SJSA1 (cell line): ENCODE measurements around the gene PRLHR. TPM values are rescaled to one million over a fixed set of nuclear protein-coding genes. Genes with fewer than 3 reads are reported as not detected.
"Not testable (repeated sequence)": the region's sequence is repeated elsewhere in the genome, so short reads cannot be mapped to it uniquely, and the experiment has no call there.

Experiments
- DNase-seq, 2 experiments: peaks; one replicate each; pipeline ENCODE4 v3.0.0-alpha.2; 2015 to 2020; ENCODE audit warnings: low spot score in 2 of 2, low read depth in 1 of 2
- H3K27ac ChIP-seq: fragments of 250-450 bp; sonication (Bioruptor Pico); 2 replicates; pipeline ENCODE4 v1.5.1; 2020; ENCODE audit warnings: mild to moderate bottlenecking, moderate library complexity
- H3K27me3 ChIP-seq: fragments of 250-450 bp; sonication (Bioruptor Pico); replicated peaks from 2 replicates; pipeline ENCODE4 v1.5.1; 2020; ENCODE audit warnings: mild to moderate bottlenecking, moderate library complexity
- H3K36me3 ChIP-seq: fragments of 250-450 bp; sonication (Bioruptor Pico); 2 replicates; pipeline ENCODE4 v1.5.1; 2020; ENCODE audit warnings: mild to moderate bottlenecking
- H3K4me1 ChIP-seq: fragments of 250-450 bp; sonication (Bioruptor Pico); replicated peaks from 2 replicates; pipeline ENCODE4 v1.6.1; 2021; ENCODE audit warnings: mild to moderate bottlenecking
- H3K4me3 ChIP-seq: fragments of 250-450 bp; sonication (Bioruptor Pico); 2 replicates; pipeline ENCODE4 v1.5.1; 2020; ENCODE audit warnings: mild to moderate bottlenecking
- H3K9me3 ChIP-seq: fragments of 250-450 bp; sonication (Bioruptor Pico); replicated peaks from 2 replicates; pipeline ENCODE4 v1.5.1; 2020; ENCODE audit warnings: mild to moderate bottlenecking
- total RNA-seq: library from RNA; depleted of rRNA; stranded (reverse); fragments of >200 nt; shearing (Covaris generic); gene quantifications from 2 replicates; pipeline ENCODE4 v1.2.3, GENCODE V29; 2014; rRNA removed

The PRLHR gene
- not detected in 2 replicates for total RNA-seq

DNA sequence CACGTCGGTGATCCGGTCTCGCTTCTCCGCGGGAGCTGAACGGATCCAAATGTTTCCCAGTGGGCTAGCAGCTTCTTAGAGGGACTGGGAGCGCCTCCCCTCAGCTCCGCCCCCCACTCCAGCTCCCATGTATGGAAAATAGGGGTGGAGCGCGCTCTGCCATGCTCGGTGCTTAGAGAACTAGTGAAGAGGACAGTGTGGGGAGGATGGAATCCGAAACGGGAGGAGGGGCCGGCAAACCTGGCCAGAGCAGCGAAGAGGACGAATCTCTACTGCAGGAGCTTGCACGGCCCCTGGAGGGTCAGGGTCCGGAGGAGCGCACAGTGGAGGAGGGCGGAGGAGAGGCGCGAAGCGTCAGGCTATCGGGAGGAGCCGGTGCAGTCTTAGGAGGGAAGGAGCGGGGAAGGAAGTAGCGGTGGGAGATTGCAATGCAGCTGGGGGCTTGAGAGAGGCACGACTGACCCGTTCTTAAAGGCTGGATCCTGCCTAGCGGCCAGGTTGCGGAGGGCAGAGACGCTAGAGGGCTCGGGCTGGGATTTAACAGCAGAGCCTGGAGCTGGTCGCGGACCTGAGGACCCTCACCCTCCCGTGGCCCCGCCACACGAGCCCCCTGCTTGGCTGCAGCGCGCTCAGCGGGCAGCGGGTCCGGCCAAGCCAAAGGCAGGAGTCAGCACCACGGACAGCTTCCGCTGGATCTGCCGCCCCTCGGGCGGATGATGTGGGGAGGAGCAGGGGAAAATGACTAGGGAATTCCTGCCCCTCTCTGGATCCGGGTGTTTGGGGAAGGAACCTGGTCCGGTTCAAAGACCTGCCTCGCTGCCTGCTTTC is at the start of gene PRLHR:
Gene PRLHR, minus strand, starts transcription at position 51 of the 828 bp plus-strand sequence. CDS start 404 bp downstream, outside the sequence.
- no peak for DNase-seq
- Histone ChIP-seq H3K9me3 (peaks cover 7% of the 10 kb centered on the region; the same call in 1 of the 2 replicates), H3K4me3 (no peak within 1 kb of the TSS), H3K27ac (no peak within 1 kb of the TSS), H3K4me1 (no peaks in the 10 kb centered on the region), H3K27me3 (peaks cover 11% of the 10 kb centered on the region; the same call in 1 of the 2 replicates), H3K36me3 (no peaks in the 10 kb centered on the region)

- Histone ChIP-seq H3K4me1 (no peaks in the 10 kb centered on the region), H3K27me3 (0 out of 2 replicates have a peak, but pooled peaks cover 2% of the 10 kb centered on the region), H3K36me3 (no peaks in the 10 kb centered on the region), H3K4me3 (no peak overlapping the region), H3K9me3 (no peaks in the 10 kb centered on the region), H3K27ac (no peak overlapping the region)
- no peak for DNase-seq
Observed at GRCh38 chr10:118642228-118642627, 46.8 kb upstream of the PRLHR start.

GRCh38 chr10:118638680-118639079 is 43.2 kb upstream of the PRLHR start:
- H3K27ac ChIP-seq: no peak overlapping the region
- no peaks in the 10 kb centered on the region for H3K9me3 ChIP-seq
- H3K27me3 ChIP-seq: 0 out of 2 replicates have a peak, but pooled peaks cover under 1% of the 10 kb centered on the region
- H3K36me3 ChIP-seq: no peaks in the 10 kb centered on the region
- no peaks in the 10 kb centered on the region for H3K4me1 ChIP-seq
- H3K4me3 ChIP-seq: no peak overlapping the region
- DNase-seq: no peak

DNA sequence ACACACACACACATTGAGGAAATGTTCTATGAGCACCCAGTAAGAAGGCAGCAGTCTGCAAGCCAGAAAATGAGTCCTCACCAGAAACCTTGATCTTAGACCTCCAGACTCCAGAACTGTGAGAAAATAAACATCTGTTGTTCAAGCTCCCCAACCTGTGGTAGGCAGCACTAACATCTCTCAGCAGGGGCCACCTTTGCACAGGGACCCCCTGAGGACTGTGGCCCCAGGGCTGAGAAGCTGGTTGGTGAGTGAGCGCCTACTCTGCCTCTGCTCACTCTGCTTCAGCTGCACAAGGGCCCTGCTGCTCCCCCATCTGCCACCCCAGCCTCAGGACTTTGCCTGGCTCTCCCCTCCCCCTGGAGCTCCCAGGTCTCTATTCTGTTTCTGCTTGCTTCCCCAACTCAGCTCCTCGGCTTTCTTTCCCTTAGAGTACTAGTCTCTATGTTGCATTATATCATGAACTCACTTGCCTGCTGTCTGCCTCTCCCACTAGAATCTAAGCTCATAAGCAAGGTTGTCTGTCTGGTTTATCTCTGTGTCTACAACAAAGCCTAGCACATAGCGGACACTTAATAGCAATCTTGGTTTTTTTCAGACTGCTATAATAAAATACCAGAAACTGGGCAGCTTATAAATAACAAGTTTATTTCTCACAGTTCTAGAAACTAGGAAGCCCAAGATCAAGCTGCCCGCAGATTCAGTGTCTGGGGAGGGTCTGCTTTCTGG is 40.4 kb upstream of the PRLHR start:
- H3K36me3 ChIP-seq: no peaks in the 10 kb centered on the region
- no peak for DNase-seq
- no peak overlapping the region for H3K4me3 ChIP-seq
- H3K27me3 ChIP-seq: no peaks in the 10 kb centered on the region
- H3K9me3 ChIP-seq: no peaks in the 10 kb centered on the region
- H3K4me1 ChIP-seq: no peaks in the 10 kb centered on the region
- no peak overlapping the region for H3K27ac ChIP-seq

DNA sequence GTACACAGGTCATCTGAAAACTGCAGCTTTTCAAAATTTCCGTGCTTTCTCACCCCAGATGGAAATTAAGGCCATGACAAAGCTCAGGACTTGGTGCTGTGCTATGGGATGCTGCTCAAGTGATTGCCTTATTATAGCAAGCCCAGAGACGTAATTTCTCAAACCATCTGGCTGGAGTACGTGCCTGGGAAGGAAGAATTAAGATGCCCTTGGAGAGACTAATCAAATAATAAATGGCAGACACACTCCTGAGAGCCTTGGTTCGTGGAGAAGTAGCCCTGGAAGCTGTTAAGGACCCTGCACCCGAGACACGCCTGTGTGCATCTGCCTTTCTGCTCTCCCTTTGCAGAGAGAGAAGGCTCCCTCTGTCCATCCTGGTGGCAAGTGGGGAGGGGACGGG is 38.3 kb upstream of the PRLHR start:
- H3K27me3 ChIP-seq: no peaks in the 10 kb centered on the region; the same call in 1 of the 2 replicates
- DNase-seq: no peak
- H3K4me3 ChIP-seq: no peak overlapping the region
- no peak overlapping the region for H3K27ac ChIP-seq
- H3K4me1 ChIP-seq: no peaks in the 10 kb centered on the region
- H3K36me3 ChIP-seq: no peaks in the 10 kb centered on the region
- no peaks in the 10 kb centered on the region for H3K9me3 ChIP-seq

DNA sequence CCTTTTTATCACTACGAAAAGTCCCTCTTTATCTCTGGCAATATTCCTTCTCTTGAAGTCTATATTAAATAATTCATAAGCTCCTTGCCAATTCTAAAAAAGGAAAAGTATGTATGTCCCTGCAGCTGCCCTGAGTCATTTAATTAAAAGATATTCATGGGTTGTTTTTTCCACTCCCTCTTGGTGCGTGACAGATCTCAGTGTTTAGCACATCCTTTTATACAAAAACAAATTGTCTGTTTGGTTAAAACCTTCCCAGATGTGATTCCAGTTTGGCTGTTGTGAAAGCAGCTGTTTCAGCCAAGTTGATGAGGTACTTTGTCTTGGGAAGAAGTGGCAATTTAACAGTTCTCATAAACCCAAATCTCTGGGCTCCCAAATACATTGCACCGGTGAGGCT is 33.8 kb upstream of the PRLHR start:
- no peaks in the 10 kb centered on the region for H3K4me1 ChIP-seq
- DNase-seq: no peak
- H3K4me3 ChIP-seq: no peak overlapping the region
- H3K27ac ChIP-seq: no peak overlapping the region
- no peaks in the 10 kb centered on the region; the same call in 1 of the 2 replicates for H3K27me3 ChIP-seq
- H3K36me3 ChIP-seq: no peaks in the 10 kb centered on the region
- no peaks in the 10 kb centered on the region for H3K9me3 ChIP-seq

DNA sequence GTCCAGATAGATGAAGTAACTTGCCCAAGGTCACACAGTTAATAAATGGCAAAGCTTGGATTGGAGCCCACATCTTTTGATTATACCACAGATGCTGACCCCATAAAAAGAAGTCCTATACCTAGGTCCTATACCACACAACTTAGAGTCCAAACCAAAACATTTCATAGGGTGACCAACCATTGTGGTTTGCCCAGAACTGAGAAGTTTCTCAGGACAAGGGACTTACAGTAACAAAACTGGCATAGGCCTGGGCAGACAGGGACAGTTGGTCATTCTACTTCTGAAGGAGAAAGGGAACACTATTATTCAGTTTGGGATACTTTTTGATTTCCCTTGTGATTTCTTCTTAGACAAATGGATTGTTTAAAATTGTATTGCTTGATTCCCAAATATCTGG is 32.9 kb upstream of the PRLHR start:
- no peaks in the 10 kb centered on the region for H3K9me3 ChIP-seq
- H3K27me3 ChIP-seq: peaks cover 1% of the 10 kb centered on the region; the same call in 1 of the 2 replicates
- no peak overlapping the region for H3K4me3 ChIP-seq
- no peak overlapping the region for H3K27ac ChIP-seq
- DNase-seq: no peak
- no peaks in the 10 kb centered on the region for H3K4me1 ChIP-seq
- H3K36me3 ChIP-seq: no peaks in the 10 kb centered on the region

DNA sequence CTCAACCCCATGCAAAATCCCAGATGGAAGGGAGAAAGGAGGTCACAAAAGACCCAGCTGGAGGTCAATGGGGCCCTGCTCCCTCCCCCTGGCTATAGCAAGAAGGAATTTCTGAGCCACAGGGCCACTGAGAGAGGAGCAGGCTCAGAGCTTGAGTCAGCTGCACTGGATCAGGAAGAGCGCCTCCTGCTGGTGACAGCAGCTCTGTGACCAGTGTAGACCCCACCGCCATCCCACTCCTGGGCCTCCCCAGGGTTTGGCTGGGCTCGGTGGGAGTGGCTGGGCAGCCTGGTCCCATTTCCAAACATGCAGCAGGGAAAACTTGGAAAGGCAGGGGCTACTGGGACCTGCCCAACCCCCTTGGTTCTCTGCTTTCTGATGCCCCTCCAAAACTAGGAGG is 31.5 kb upstream of the PRLHR start:
- Histone ChIP-seq H3K36me3 (no peaks in the 10 kb centered on the region), H3K27ac (no peak overlapping the region), H3K4me3 (no peak overlapping the region), H3K9me3 (no peaks in the 10 kb centered on the region; the same call in 1 of the 2 replicates), H3K4me1 (no peaks in the 10 kb centered on the region), H3K27me3 (peaks cover 6% of the 10 kb centered on the region; the same call in 1 of the 2 replicates)
- no peak for DNase-seq

GRCh38 chr10:118625504-118625903 is 30.1 kb upstream of the PRLHR start:
- DNase-seq: no peak

GRCh38 chr10:118624747-118625146 is 29.3 kb upstream of the PRLHR start:
- Histone ChIP-seq H3K4me3 (no peak overlapping the region), H3K4me1 (no peaks in the 10 kb centered on the region), H3K9me3 (no peaks in the 10 kb centered on the region; the same call in 1 of the 2 replicates), H3K27ac (no peak overlapping the region), H3K36me3 (no peaks in the 10 kb centered on the region), H3K27me3 (peaks cover 6% of the 10 kb centered on the region; the same call in 1 of the 2 replicates)
- DNase-seq: no peak

More at GRCh38 chr10:118625504-118625903, 30.1 kb upstream of the PRLHR start:
- H3K27me3 ChIP-seq: peaks cover 6% of the 10 kb centered on the region; the same call in 1 of the 2 replicates
- no peaks in the 10 kb centered on the region for H3K4me1 ChIP-seq
- no peaks in the 10 kb centered on the region for H3K36me3 ChIP-seq
- H3K9me3 ChIP-seq: no peaks in the 10 kb centered on the region; the same call in 1 of the 2 replicates
- no peak overlapping the region for H3K4me3 ChIP-seq
- no peak overlapping the region for H3K27ac ChIP-seq

GRCh38 chr10:118621304-118621942 is 26.0 kb upstream of the PRLHR start:
- H3K27ac ChIP-seq: no peak overlapping the region

GRCh38 chr10:118613863-118614262 is 18.4 kb upstream of the PRLHR start:
- H3K9me3 ChIP-seq, H3K4me3 ChIP-seq, H3K27me3 ChIP-seq, DNase-seq, H3K36me3 ChIP-seq, H3K4me1 ChIP-seq, H3K27ac ChIP-seq: not testable (repeated sequence)

More at GRCh38 chr10:118621304-118621942, 26.0 kb upstream of the PRLHR start:
- no peaks in the 10 kb centered on the region for H3K4me1 ChIP-seq
- no peak for DNase-seq
- no peaks in the 10 kb centered on the region; the same call in 1 of the 2 replicates for H3K9me3 ChIP-seq
- H3K27me3 ChIP-seq: 0 out of 2 replicates have a peak, but pooled peaks cover 6% of the 10 kb centered on the region
- H3K36me3 ChIP-seq: no peaks in the 10 kb centered on the region
- H3K4me3 ChIP-seq: no peak overlapping the region

DNA sequence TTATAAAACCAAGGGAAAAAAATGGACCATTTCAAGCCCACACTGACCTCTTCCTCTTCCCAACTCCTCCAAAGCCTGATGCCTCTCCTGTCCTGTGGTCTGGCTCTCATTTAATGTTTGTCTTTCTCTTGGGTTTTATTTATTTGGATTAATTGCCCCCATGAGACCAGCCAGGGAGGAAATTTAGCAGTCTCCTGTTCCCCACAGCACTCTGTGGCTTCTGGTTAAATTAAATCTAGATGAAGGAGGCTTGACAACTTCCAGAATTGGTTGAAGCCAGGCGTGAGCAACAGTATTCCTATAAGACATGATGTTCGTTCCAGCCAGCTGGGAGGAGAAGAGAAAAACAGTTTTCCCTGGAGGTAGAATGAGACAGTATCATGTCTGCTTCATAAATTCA is 15.1 kb upstream of the PRLHR start:
- Histone ChIP-seq H3K36me3 (no peaks in the 10 kb centered on the region), H3K27me3 (peaks cover 9% of the 10 kb centered on the region; the same call in 1 of the 2 replicates), H3K27ac (no peak overlapping the region), H3K4me3 (no peak overlapping the region), H3K4me1 (no peaks in the 10 kb centered on the region), H3K9me3 (no peaks in the 10 kb centered on the region)
- no peak for DNase-seq
